Naive thymus-derived CD4-positive, alpha-beta T cell (primary cell): ENCODE data around the gene KIF26B. TPM values are rescaled to one million over a fixed set of nuclear protein-coding genes. Genes with fewer than 3 reads are reported as not detected.
"Not testable (repeated sequence)": the region's sequence is repeated elsewhere in the genome, so short reads cannot be mapped to it uniquely, and the experiment has no call there.

ENCODE experiments used
- ATAC-seq: fragments of 150-1000 bp; cut with Tn5 transposase; 2 replicates; pipeline ENCODE4 v1.10.0; 2021; ENCODE audit warnings: mild to moderate bottlenecking, moderate library complexity
- CTCF ChIA-PET: fragments of 350-600 bp; sonication (Branson Sonifier 250); formaldehyde crosslinking; loops from one replicate; lab custom pipeline; 2021; ENCODE audit warnings: antibody characterized with exemption; lab: Charles Lee
- POLR2A ChIA-PET: fragments of 350-600 bp; sonication (Branson Sonifier 250); formaldehyde crosslinking; loops from one replicate; lab custom pipeline; 2021; ENCODE audit warnings: antibody characterized with exemption, inconsistent platforms; lab: Charles Lee
- DNase-seq, 9 donors: peaks; one replicate each; pipeline versions ENCODE4 v3.0.0 to v3.0.0-alpha.2; 2020 to 2022; ENCODE audit warnings: mixed read lengths in 1 of 9
- H3K27ac ChIP-seq: one replicate; pipeline ENCODE4 v1.7.0; 2013; ENCODE audit warnings: mild to moderate bottlenecking, low read depth, low read length, moderate library complexity
- H3K27me3 ChIP-seq, 2 donors: one replicate each; pipeline ENCODE4 v1.7.0; 2013; ENCODE audit warnings: low read length in 2 of 2, mild to moderate bottlenecking in 2 of 2, moderate library complexity in 2 of 2; ENCODE audit not compliant: control insufficient read depth in 2 of 2, insufficient read depth in 2 of 2
- H3K36me3 ChIP-seq, 3 experiments: 1 replicate in 2 of 3; 2 replicates in 1 of 3; pipeline ENCODE4 v1.7.0; 2013; ENCODE audit warnings: low read length in 3 of 3, mild to moderate bottlenecking in 3 of 3, moderate library complexity in 1 of 3; ENCODE audit not compliant: insufficient read depth in 3 of 3, control insufficient read depth in 2 of 3
- H3K4me1 ChIP-seq, 2 donors: one replicate each; pipeline ENCODE4 v1.7.0; 2013; ENCODE audit warnings: low read length in 2 of 2, mild to moderate bottlenecking in 2 of 2, moderate library complexity in 1 of 2; ENCODE audit not compliant: control insufficient read depth in 2 of 2, insufficient read depth in 2 of 2
- H3K4me3 ChIP-seq: 2 replicates; pipeline ENCODE4 v1.7.0; 2013; ENCODE audit warnings: mild to moderate bottlenecking, low read length
- H3K9me3 ChIP-seq, 3 experiments: 1 replicate in 2 of 3; 2 replicates in 1 of 3; pipeline ENCODE4 v1.7.0; 2013; ENCODE audit warnings: low read length in 3 of 3; ENCODE audit not compliant: control insufficient read depth in 2 of 3
- H3K27ac Mint-ChIP-seq, 9 donors: one replicate each; pipeline ENCODE4 v1.8.0; 2020 to 2022; ENCODE audit warnings: mixed read lengths in 9 of 9, mild to moderate bottlenecking in 8 of 9, moderate library complexity in 5 of 9, inconsistent platforms in 2 of 9
- H3K27me3 Mint-ChIP-seq, 5 donors: one replicate each; pipeline ENCODE4 v1.8.0; 2021 to 2022; ENCODE audit warnings: mixed read lengths in 5 of 5, mild to moderate bottlenecking in 1 of 5
- H3K36me3 Mint-ChIP-seq, 5 donors: one replicate each; pipeline ENCODE4 v1.8.0; 2020 to 2022; ENCODE audit warnings: mixed read lengths in 5 of 5, mild to moderate bottlenecking in 3 of 5, inconsistent platforms in 1 of 5
- H3K4me1 Mint-ChIP-seq, 7 donors: one replicate each; pipeline ENCODE4 v1.8.0; 2020 to 2022; ENCODE audit warnings: mixed read lengths in 7 of 7, mild to moderate bottlenecking in 3 of 7, inconsistent platforms in 1 of 7
- H3K4me3 Mint-ChIP-seq, 10 donors: one replicate each; pipeline ENCODE4 v1.8.0; 2020 to 2022; ENCODE audit warnings: mild to moderate bottlenecking in 10 of 10, mixed read lengths in 10 of 10, moderate library complexity in 6 of 10, inconsistent platforms in 2 of 10
- H3K9me3 Mint-ChIP-seq, 11 donors: one replicate each; pipeline ENCODE4 v1.8.0; 2020 to 2022; ENCODE audit warnings: mixed read lengths in 11 of 11, mild to moderate bottlenecking in 4 of 11, inconsistent platforms in 1 of 11, moderate library complexity in 1 of 11
- intact Hi-C, 2 donors: fragments of 100-400 bp; cut with micrococcal nuclease; formaldehyde crosslinking; loops; one replicate each; pipeline ENCODE4 v1.15.1; 2023
- polyA plus RNA-seq, 2 donors: library from polyadenylated mRNA; unstranded; fragments of 300-500 nt; fragmentation: Illumina TruSeq; gene quantifications; one replicate each; pipeline ENCODE4 v1.2.3, GENCODE V29; 2021
- total RNA-seq, 6 experiments: library from RNA in 5 of 6; stranded (reverse) in 5 of 6; gene quantifications; 1 replicate in 5 of 6; 2 replicates in 1 of 6; pipeline ENCODE4 v1.2.3 and lab custom pipeline; 2021 to 2026

KIF26B gene
- total and polyA plus RNA-seq, 7 experiments from 2014 or later = 0.06 to 0.24 (median 0.21) TPM; not detected in 4

DNA sequence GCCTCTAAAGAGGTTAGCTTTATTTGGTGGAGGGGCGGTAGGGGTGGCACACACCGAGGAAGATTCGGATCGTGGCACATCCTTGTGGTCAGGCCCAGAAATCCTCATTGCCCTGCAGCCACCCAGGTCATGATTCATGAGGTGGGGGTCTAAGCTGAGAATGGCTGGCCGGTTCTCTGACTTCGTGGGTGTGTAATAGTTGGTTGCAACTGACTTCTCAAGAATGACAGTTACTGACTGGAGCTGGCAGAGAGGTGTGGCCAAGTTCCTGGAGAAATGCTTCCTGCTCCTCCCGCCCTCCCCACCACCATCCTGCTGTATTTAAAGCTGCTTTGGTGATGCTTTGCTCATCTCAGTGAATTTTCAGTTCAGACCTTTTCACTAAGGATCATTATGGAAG lies 198.6 kb downstream of the KIF26B start:
- no peak overlapping the region for H3K27ac ChIP-seq
- POLR2A ChIA-PET = no interaction called here
- H3K4me1 ChIP-seq = no peaks in the 10 kb centered on the region
- no peaks in the 10 kb centered on the region for H3K36me3 ChIP-seq
- Mint-ChIP-seq H3K9me3 (no peaks in the 10 kb centered on the region), H3K27me3 (peaks cover 0 to 7% (median 0%) of the 10 kb centered on the region in 5 donors), H3K27ac (no peak overlapping the region), H3K4me1 (no peaks in the 10 kb centered on the region), H3K4me3 (no peak overlapping the region), H3K36me3 (no peaks in the 10 kb centered on the region)
- CTCF ChIA-PET = no interaction called here
- no peaks in the 10 kb centered on the region for H3K9me3 ChIP-seq
- ATAC-seq = no peak
- no peak for DNase-seq
- H3K27me3 ChIP-seq = peaks cover 0 to 5% of the 10 kb centered on the region in 2 donors
- H3K4me3 ChIP-seq = no peak overlapping the region
- intact Hi-C loops = no loop called here

DNA sequence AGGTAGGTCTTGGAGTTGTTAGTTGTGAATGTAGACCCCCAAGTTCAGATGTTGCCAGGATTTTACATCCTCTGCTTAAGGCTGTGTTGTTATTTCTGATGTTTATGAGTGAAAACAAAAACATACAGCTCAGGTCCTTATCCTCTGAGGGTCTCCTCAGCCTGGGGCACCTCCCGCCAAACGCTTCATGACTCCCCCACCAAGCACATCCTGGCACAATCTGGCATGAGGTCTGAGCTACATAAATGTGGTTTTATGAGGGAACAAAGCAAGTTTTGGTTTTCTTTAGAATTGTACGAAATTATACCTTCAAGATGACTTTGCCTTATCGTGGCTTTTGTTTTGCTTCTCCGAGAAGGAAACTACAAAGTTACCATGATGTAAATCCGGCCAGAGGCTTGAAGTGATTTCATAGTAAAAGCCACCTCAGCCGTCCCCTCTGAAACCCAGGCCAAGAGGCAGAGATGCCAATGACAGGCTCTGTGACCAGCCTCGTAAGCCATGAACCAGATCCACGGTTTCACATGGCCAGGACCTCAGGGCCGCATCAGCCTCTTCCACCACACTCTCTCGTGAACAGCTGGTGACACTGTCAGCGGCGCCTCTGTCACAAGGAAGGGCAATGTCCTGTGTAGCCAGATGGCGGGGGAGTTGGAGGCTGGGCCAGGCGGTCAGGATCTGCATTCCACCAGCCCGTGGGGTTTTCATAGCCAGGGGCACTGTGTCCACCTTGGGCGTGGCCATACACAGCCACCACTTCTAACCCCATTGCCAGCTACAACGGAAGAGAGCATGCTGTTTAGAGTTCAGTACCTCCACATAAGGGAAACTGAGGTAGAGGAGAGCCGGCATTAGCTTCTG lies 199.4 kb downstream of the KIF26B start:
- ChIA-PET POLR2A (no interaction called here), CTCF (no interaction called here)
- Mint-ChIP-seq H3K36me3 (no peaks in the 10 kb centered on the region), H3K4me1 (no peaks in the 10 kb centered on the region), H3K4me3 (no peak overlapping the region), H3K27ac (peak overlapping the region in 2 of 9 donors; percentile 17 to 43), H3K9me3 (no peaks in the 10 kb centered on the region), H3K27me3 (peaks cover 0 to 7% (median 0%) of the 10 kb centered on the region in 5 donors)
- no peak for ATAC-seq
- Histone ChIP-seq H3K27me3 (peaks cover 0 to 5% of the 10 kb centered on the region in 2 donors), H3K27ac (no peak overlapping the region), H3K9me3 (no peaks in the 10 kb centered on the region), H3K4me3 (no peak overlapping the region), H3K36me3 (no peaks in the 10 kb centered on the region), H3K4me1 (no peaks in the 10 kb centered on the region)
- no peak for DNase-seq
- intact Hi-C loops = no loop called here

DNA sequence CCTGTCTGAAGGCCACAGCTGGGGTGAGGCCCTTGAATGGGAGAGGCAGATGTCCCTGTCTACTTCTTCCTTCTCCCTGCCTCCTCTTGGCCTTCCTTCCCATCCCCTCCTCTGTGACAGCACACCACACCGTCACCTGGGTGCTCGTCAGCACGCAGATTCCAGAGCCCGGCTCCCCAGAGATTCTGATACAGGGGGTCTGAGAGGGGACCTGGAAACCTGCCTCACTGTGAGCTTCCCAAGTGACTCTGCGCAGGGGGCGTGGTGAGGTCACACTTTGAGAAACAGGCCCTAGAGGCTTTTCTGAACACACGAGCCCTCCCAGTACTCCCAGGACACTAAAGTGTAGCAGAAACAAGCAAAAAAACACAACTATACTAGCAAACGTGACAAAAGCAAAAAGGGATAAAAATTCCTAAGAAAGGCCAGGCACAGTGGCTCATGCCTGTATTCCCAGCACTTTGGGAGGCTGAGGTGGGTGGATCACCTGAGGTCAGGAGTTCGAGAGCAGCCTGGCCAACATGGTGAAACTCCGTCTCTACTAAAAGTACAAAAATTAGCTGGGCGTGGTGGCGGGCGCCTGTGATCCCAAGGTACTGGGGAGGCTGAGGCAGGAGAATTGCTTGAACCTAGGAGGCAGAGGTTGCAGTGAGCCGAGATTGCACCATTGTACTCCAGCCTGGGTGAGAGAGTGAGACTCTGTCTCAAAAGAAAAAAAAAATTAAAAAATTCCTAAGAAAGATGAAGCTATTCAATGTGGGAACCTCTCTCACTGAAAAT lies 201.3 kb downstream of the KIF26B start:
- H3K27ac ChIP-seq, H3K4me1 ChIP-seq, H3K36me3 Mint-ChIP-seq, H3K36me3 ChIP-seq, intact Hi-C loops, H3K27me3 ChIP-seq, H3K4me3 Mint-ChIP-seq, H3K27ac Mint-ChIP-seq, ATAC-seq, H3K9me3 Mint-ChIP-seq, DNase-seq, H3K4me1 Mint-ChIP-seq, H3K27me3 Mint-ChIP-seq, H3K4me3 ChIP-seq, H3K9me3 ChIP-seq, CTCF ChIA-PET, POLR2A ChIA-PET: not testable (repeated sequence)

DNA sequence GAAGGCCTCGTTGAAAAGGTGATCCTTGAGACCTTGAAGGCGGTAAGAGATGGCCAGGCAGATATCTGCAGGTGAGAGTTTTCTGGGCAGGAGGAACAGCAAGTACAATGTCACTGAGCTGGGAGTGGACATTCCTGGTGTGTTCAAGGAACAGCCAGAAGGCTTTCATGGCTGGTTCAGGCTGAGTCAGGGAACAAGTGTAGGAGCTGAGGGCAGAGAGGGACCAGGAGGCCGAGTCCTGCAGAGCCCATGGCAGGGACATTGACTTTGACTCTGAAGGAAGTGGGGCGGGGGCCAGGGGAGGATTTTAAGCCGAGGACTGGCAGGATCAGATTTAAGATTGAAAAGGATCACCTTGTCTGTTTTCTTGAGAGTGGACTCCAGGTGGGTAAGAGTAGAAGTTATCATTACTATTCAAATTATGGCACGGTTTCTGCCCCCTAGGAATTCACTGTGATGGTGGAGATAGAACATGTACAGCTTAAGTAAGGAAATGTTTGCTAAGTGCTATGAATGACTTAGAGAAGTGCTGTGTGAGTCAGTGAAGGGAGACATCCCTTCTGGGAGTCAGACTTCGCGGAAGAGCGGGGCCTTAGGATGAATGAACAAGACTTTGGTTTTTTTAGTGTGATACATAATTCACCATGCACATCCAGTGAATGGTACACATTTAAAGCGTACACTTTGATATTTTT lies 202.3 kb downstream of the KIF26B start:
- H3K9me3 ChIP-seq = no peaks in the 10 kb centered on the region
- H3K4me3 ChIP-seq = no peak overlapping the region
- H3K4me1 ChIP-seq = no peaks in the 10 kb centered on the region
- H3K4me1 Mint-ChIP-seq = no peaks in the 10 kb centered on the region
- peaks cover 0 to 2% (median 0%) of the 10 kb centered on the region in 11 donors for H3K9me3 Mint-ChIP-seq
- no peaks in the 10 kb centered on the region for H3K36me3 Mint-ChIP-seq
- ChIA-PET CTCF (no interaction called here), POLR2A (no interaction called here)
- H3K36me3 ChIP-seq = no peaks in the 10 kb centered on the region
- no peaks in the 10 kb centered on the region for H3K27me3 ChIP-seq
- no peak for ATAC-seq
- no peak overlapping the region for H3K4me3 Mint-ChIP-seq
- no peak overlapping the region for H3K27ac ChIP-seq
- no peak for DNase-seq
- H3K27ac Mint-ChIP-seq = peak overlapping the region in 1 of 9 donors; percentile 52
- intact Hi-C loops = no loop called here
- peaks cover 0 to 2% (median 0%) of the 10 kb centered on the region in 5 donors for H3K27me3 Mint-ChIP-seq

DNA sequence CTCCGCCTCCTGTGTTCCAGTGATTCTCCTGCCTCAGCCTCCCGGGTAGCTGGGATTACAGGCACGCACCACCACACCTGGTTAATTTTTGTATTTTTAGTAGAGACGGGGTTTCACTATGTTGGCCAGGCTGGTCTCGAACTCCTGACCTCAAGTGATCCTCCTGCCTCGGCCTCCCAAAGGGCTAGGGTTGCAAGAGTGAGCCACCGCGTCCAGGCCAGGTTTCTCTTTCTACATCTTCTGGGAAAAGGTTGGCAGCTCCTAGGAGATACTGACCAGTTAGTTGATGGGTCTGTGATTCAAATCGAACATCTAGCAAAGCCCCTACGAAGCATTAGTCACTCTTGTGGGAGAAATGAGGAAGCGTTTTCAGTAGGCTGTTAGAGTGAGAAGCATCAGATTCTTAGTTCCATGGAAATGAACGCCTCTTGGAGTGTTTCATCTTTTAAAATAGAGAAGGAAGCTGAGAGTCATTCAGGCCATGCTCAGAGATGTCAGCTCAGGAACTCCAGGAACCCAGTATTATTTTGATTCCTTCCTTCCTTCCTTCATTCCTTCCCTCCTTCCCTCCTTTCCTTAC lies 204.4 kb downstream of the KIF26B start:
- CTCF ChIA-PET, intact Hi-C loops, POLR2A ChIA-PET, H3K4me3 Mint-ChIP-seq, H3K4me1 ChIP-seq, H3K4me3 ChIP-seq, H3K27ac ChIP-seq, H3K9me3 Mint-ChIP-seq, H3K27me3 Mint-ChIP-seq, H3K4me1 Mint-ChIP-seq, H3K36me3 Mint-ChIP-seq, H3K27me3 ChIP-seq, H3K27ac Mint-ChIP-seq, H3K36me3 ChIP-seq, DNase-seq, ATAC-seq, H3K9me3 ChIP-seq: not testable (repeated sequence)

DNA sequence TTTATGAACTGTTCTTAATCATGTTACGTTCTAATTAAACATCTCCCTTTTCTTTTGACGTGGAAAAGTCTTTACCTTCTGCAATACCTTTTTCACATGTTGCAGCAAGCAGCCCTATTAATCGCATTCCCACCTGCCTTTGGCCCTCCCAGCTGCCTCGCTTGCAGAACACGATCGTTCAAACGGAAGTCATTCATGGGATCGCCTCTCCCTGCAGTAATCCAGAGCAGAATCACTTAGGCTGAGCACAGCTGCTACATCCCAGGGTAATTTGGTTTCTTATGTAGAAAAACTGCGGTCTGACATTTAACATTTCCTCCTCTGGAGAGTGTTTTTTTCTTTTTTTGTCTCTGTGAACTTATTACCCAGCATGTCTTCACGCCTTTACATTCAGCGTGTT lies 206.3 kb downstream of the KIF26B start:
- Histone ChIP-seq H3K27ac (no peak overlapping the region), H3K4me3 (no peak overlapping the region), H3K4me1 (no peaks in the 10 kb centered on the region), H3K27me3 (no peaks in the 10 kb centered on the region), H3K36me3 (no peaks in the 10 kb centered on the region), H3K9me3 (no peaks in the 10 kb centered on the region)
- peaks cover 0 to 6% (median 0%) of the 10 kb centered on the region in 7 donors for H3K4me1 Mint-ChIP-seq
- H3K4me3 Mint-ChIP-seq = peak overlapping the region in 1 of 10 donors; percentile 14
- ATAC-seq (no peak), DNase-seq (no peak)
- H3K27ac Mint-ChIP-seq = no peak overlapping the region
- intact Hi-C loops = no loop called here
- POLR2A ChIA-PET = no interaction called here
- H3K9me3 Mint-ChIP-seq = peaks cover 0 to 3% (median 0%) of the 10 kb centered on the region in 11 donors
- peaks cover 0 to 7% (median 0%) of the 10 kb centered on the region in 5 donors for H3K27me3 Mint-ChIP-seq
- CTCF ChIA-PET = no interaction called here
- no peaks in the 10 kb centered on the region for H3K36me3 Mint-ChIP-seq
